Heart right ventricle (tissue), 16 donors: ENCODE measurements around the gene REEP1. TPM values are rescaled to one million over a fixed set of nuclear protein-coding genes. Genes with fewer than 3 reads are reported as not detected.
"Not testable (repeated sequence)": the region's sequence is repeated elsewhere in the genome, so short reads cannot be mapped to it uniquely, and the experiment has no call there.

ENCODE experiments used
- ATAC-seq, 8 donors: fragments of 200-7000 bp; cut with Tn5 transposase; one replicate each; pipeline ENCODE4 v1.9.1; 2020; ENCODE audit warnings: mild to moderate bottlenecking in 8 of 8, moderate library complexity in 8 of 8, moderate number of reproducible peaks in 1 of 8
- DNase-seq, 2 donors: peaks; one replicate each; pipeline ENCODE4 v3.0.0-alpha.2; 2020
- H3K27ac ChIP-seq, 10 donors: fragments of 200-600 bp; sonication (generic) in 2 of 10; one replicate each; pipeline versions ENCODE4 v1.5.0 to v1.8.0; 2020 to 2022; ENCODE audit warnings: mild to moderate bottlenecking in 3 of 10
- H3K27me3 ChIP-seq, 7 donors: fragments of 200-600 bp; one replicate each; pipeline ENCODE4 v1.8.0; 2021 to 2022; ENCODE audit warnings: mild to moderate bottlenecking in 2 of 7
- H3K36me3 ChIP-seq, 9 donors: fragments of 200-600 bp; sonication (generic) in 1 of 9; one replicate each; pipeline versions ENCODE4 v1.5.0 to v1.8.0; 2020 to 2022; ENCODE audit warnings: mild to moderate bottlenecking in 2 of 9
- H3K4me1 ChIP-seq, 9 donors: fragments of 200-600 bp; sonication (generic) in 1 of 9; one replicate each; pipeline versions ENCODE4 v1.5.0 to v1.8.0; 2020 to 2022; ENCODE audit warnings: mild to moderate bottlenecking in 4 of 9
- H3K4me3 ChIP-seq, 10 donors: fragments of 200-600 bp; sonication (generic) in 2 of 10; one replicate each; pipeline versions ENCODE4 v1.5.0 to v1.8.0; 2020 to 2022; ENCODE audit warnings: mild to moderate bottlenecking in 7 of 10, moderate library complexity in 2 of 10
- H3K9me3 ChIP-seq, 11 donors: fragments of 200-600 bp in 10 of 11; sonication (generic) in 2 of 11; one replicate each; pipeline versions ENCODE4 v1.5.0 to v1.8.0; 2013 to 2022; ENCODE audit warnings: mild to moderate bottlenecking in 2 of 11, control low read depth in 1 of 11, moderate library complexity in 1 of 11
- CTCF ChIP-seq, 9 donors: fragments of 200-600 bp; sonication (generic) in 2 of 9; IDR thresholded peaks; one replicate each; pipeline versions ENCODE4 v1.5.0 to v1.8.0; 2021 to 2022; ENCODE audit warnings: antibody characterized with exemption in 9 of 9, mild to moderate bottlenecking in 5 of 9, moderate library complexity in 1 of 9
- WGBS, 2 donors: extraction: QIAGEN DNeasy Blood & Tissue Kit; methylation state at CpG; one replicate each; pipeline ENCODE4 v1.1.7; 2013; ENCODE audit warnings: inconsistent platforms in 1 of 2; 5-methylcytosine and 5-hydroxymethylcytosine counted together
- intact Hi-C, 10 donors: fragments of 100-400 bp; cut with DNase I; formaldehyde crosslinking; loops; one replicate each; pipeline versions ENCODE4 v1.11.1 to v1.14.2; 2022
- polyA plus RNA-seq, 2 donors: library from polyadenylated mRNA; stranded (reverse); fragments of 200-250 nt; gene quantifications; one replicate each; pipeline ENCODE4 v1.2.3, GENCODE V29; 2013
- total RNA-seq, 10 donors: library from RNA; stranded (reverse); fragmentation: NEBNext Ultra II Directional in 3 of 10; extraction: Animal tissue kit (Norgen Biotek cat#: 25700) in 3 of 10; gene quantifications; one replicate each; pipeline versions ENCODE4 v1.2.1 to v1.2.4, GENCODE V29; 2021 to 2023
- donor health status: Arrhythmogenic right ventricular cardiomyopathy.
- donor health status: ischemic (EF 13 %, LVEDD 7.1; RV severe dilation, severe dysfunction).
- donor health status: healthy with polysubstance abuse.
- donor health status: DM: no; HTN: yes; CAD: no.
- donor health status: DM: no; HTN: no; CAD: no.
- donor health status: ischemic (EF 25% LVEDD 6.9; RV normal size, moderate dysfunction).
- donor health status: ischemic (EF 25% LVEDD 5.7; RV mildly dilated, moderate dysfunction).
- donor health status: healthy.
- donor health status: DM: yes; HTN: yes; CAD: no.
- donor health status: Ischemic cardiomyopathy.
- donor health status: ischemic (EF 35%, LVEDD 5.7; RV mildly dilated, moderate dysfunction).
- donor health status: nonischemic (EF 11% LVEDD 7.7; RV severe dilation, severe dysfunction).
- donor health status: DM: yes; HTN: yes; CAD: no.
- donor health status: PGD.
- donor health status: ischemic (EF 29% LVEDD 5.4; RV normal size, mild dysfunction).
- donor health status: nonischemic (EF 23%, LVEDD 6.1; RV moderate dilation, normal function).

The REEP1 gene
- total and polyA plus RNA-seq, 12 donors: 15.2 to 30.5 (median 25.6) TPM

DNA sequence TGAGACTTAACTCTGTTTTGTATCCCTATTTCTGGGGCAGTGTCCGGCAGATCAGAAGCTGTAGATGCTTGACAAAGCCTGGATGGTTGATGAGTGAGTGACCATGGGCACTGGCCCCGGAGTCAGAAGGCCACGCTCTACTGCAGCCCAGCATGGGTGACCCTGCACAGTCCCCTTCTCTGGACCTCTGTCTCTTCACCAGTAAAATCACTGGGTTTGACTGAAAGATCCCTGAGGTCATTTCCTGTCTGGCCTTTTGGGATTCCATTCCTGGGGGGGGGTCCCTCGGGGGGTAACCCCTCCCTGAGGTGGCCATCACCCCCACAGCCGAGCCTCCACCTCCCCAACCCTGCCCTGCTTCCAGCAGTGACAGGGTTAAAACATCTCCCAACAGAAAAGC, 106.5 kb downstream of the REEP1 start:
- no peak for ATAC-seq
- H3K4me3 ChIP-seq: no peak overlapping the region
- intact Hi-C loops: no loop called here
- H3K9me3 ChIP-seq: no peaks in the 10 kb centered on the region
- 71 to 76% methylated on average over 5 of the region's 5 CpGs for WGBS, 2 donors
- H3K4me1 ChIP-seq: peaks cover 0 to 35% (median 9%) of the 10 kb centered on the region in 9 donors
- TF ChIP-seq CTCF (IDR thresholded peaks at IDR 0.05): no peak
- no peaks in the 10 kb centered on the region for H3K36me3 ChIP-seq
- H3K27ac ChIP-seq: no peak overlapping the region
- no peak for DNase-seq
- no peaks in the 10 kb centered on the region for H3K27me3 ChIP-seq

DNA sequence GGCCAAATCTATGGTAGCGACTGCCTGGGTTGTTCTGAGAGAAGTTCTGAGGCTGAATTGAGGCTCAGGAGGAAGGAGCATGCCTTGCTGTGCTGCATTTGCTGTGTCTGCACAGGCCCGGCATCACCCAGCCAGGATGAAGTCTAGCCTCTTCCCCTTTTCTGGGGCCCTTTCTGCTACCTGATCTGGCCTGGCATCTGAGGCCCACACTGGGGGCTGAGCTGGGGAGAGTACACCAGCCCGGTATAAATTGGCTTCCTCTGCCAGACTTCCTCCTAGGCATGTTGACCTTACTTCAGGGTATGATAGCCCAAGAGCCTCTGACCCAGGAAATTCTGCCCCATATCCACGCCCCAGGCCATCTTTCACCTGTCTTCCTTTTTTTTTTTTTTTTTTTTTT, 108.2 kb downstream of the REEP1 start:
- Histone ChIP-seq H3K27ac (no peak overlapping the region), H3K4me1 (peaks cover 9 to 34% (median 17%) of the 10 kb centered on the region in 9 donors), H3K36me3 (no peaks in the 10 kb centered on the region), H3K4me3 (no peak overlapping the region), H3K27me3 (no peaks in the 10 kb centered on the region), H3K9me3 (no peaks in the 10 kb centered on the region)
- intact Hi-C loops: loop anchor here in 5 of 10 donors (10.0 kb wide), 3 partner anchors 46 to 216 kb away; partner anchors contain the start of gene KDM3A (in 2 of the 5)
- no peak for ATAC-seq
- no peak for TF ChIP-seq CTCF (IDR thresholded peaks at IDR 0.05)
- WGBS, 2 donors: 75% methylated on average over 4 of the region's 4 CpGs
- no peak for DNase-seq

- not testable (repeated sequence) for H3K27ac ChIP-seq, ATAC-seq, H3K9me3 ChIP-seq, DNase-seq, H3K4me3 ChIP-seq, H3K36me3 ChIP-seq, H3K27me3 ChIP-seq
- intact Hi-C loops: loop anchor here in 5 of 10 donors (10.0 kb wide), 3 partner anchors 46 to 216 kb away; partner anchors contain the start of gene KDM3A (in 2 of the 5)
- peaks cover 9 to 34% (median 22%) of the 10 kb centered on the region in 9 donors for H3K4me1 ChIP-seq
- WGBS, 2 donors: 96 to 99% methylated on average over 8 of the region's 8 CpGs
Observed at GRCh38 chr2:86228574-86228973, 108.9 kb downstream of the REEP1 start.

GRCh38 chr2:86227685-86228084, 109.7 kb downstream of the REEP1 start:
- TF ChIP-seq CTCF (IDR thresholded peaks at IDR 0.05): no peak
- H3K4me3 ChIP-seq: no peak overlapping the region
- DNase-seq (no peak), ATAC-seq (no peak)
- no peaks in the 10 kb centered on the region for H3K36me3 ChIP-seq
- H3K9me3 ChIP-seq: no peaks in the 10 kb centered on the region
- intact Hi-C loops: loop anchor here in 5 of 10 donors (10.0 kb wide), 3 partner anchors 47 to 217 kb away; partner anchors contain the start of gene KDM3A (in 2 of the 5)
- no peak overlapping the region for H3K27ac ChIP-seq
- H3K4me1 ChIP-seq: peaks cover 15 to 41% (median 31%) of the 10 kb centered on the region in 9 donors
- 95 to 100% methylated on average over 2 of the region's 2 CpGs for WGBS, 2 donors
- no peaks in the 10 kb centered on the region for H3K27me3 ChIP-seq
